Ascending aorta (tissue), 2 donors: Measurements from ENCODE around the gene USP22. TPM values are rescaled to one million over a fixed set of nuclear protein-coding genes. Genes with fewer than 3 reads are reported as not detected.
"Not testable (repeated sequence)": the region's sequence is repeated elsewhere in the genome, so short reads cannot be mapped to it uniquely, and the experiment has no call there.

Experiments used
- DNase-seq, 2 donors: peaks; one replicate each; pipeline ENCODE4 v3.0.0-alpha.2; 2019; ENCODE audit warnings: low spot score in 2 of 2
- H3K27ac ChIP-seq, 2 donors: fragments of 200-600 bp; sonication (generic); one replicate each; pipeline ENCODE4 v1.5.1; 2016 to 2017; ENCODE audit warnings: mild to moderate bottlenecking in 1 of 2
- H3K27me3 ChIP-seq: fragments of 200-600 bp; sonication (generic); one replicate; pipeline ENCODE4 v1.5.1; 2017
- H3K36me3 ChIP-seq, 2 donors: fragments of 200-600 bp; sonication (generic); one replicate each; pipeline ENCODE4 v1.5.1; 2016
- H3K4me1 ChIP-seq, 2 donors: fragments of 200-600 bp; sonication (generic); one replicate each; pipeline ENCODE4 v1.5.1; 2016 to 2017; ENCODE audit warnings: mild to moderate bottlenecking in 1 of 2
- H3K4me3 ChIP-seq, 2 donors: fragments of 200-600 bp; sonication (generic); one replicate each; pipeline ENCODE4 v1.5.1; 2016 to 2017; ENCODE audit warnings: mild to moderate bottlenecking in 1 of 2
- H3K9me3 ChIP-seq, 2 donors: fragments of 200-600 bp; sonication (generic); one replicate each; pipeline ENCODE4 v1.5.1; 2016
- intact Hi-C: fragments of 100-400 bp; cut with DNase I; formaldehyde crosslinking; loops from one replicate; pipeline ENCODE4 v1.15.1; 2023
- total RNA-seq: library from RNA; depleted of rRNA; stranded (reverse); fragments of >200 nt; gene quantifications from one replicate; pipeline ENCODE4 v1.1.0, GENCODE V29; 2016
- TF ChIP-seq, protein P1 (sequence below), 3 experiments: fragments of 200-600 bp in 2 of 3; fragments of 450-650 bp in 1 of 3; sonication (generic) in 2 of 3; IDR thresholded peaks; one replicate each; pipeline ENCODE4 v1.5.1; 2016 to 2019; ENCODE audit warnings: antibody characterized with exemption in 3 of 3, mild to moderate bottlenecking in 1 of 3, moderate library complexity in 1 of 3

Gene USP22
- total RNA-seq, 1 donor from 2014 or later, result 170 TPM

DNA sequence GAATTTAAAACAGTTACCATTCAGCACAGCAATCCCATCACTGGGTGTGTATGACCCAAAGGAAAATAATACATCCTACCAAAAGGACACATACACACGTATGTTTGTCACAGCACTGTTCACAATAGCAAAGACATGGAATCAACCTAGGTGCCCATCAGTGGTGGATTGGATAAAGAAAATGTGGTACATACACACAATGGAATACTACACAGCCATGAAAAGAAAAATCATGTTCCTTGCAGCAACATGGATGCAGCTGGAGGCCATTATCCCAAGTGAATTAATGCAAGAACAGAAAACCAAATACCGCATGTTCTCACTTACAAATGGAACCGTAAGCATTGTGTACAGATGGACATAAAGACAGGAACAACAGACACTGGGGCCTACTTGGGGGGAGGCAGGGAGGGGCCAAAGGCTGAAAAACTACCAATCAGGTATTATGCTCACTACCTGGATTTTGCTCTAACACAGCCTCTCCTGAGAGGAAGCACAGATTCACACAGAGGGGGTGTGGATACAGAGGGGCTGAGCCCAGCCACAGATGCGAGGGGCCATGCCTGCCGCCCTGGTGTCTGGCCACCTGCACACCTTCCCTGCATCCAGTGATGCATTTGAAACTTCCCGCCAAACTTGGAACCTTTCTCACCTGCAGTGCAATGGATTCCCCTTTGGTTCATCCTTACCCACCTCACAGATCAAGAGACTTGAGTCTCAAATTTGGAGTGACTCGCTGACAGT, 55.9 kb downstream of the USP22 start:
- intact Hi-C loops, result no loop called here
- H3K4me3 ChIP-seq, result no peak overlapping the region
- DNase-seq, result no peak

DNA sequence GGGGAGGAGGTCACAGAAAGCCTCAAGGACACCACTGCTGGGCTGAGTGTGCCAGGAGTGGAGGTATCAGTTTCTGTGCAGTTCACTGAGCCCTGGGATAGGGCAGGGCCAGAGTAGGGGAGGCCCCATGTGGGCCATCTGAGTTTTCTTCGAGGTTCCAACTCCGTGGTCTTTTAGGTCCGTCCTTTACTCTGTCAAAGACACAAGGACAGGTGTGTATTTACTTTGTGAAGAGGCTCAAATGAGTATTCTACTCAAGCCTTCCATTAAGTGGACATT, 59.5 kb downstream of the USP22 start:
- Histone ChIP-seq H3K36me3 (no peaks in the 10 kb centered on the region), H3K27me3 (no peaks in the 10 kb centered on the region), H3K4me3 (no peak overlapping the region), H3K27ac (no peak overlapping the region), H3K9me3 (no peaks in the 10 kb centered on the region), H3K4me1 (no peaks in the 10 kb centered on the region)
- no peak for DNase-seq
- intact Hi-C loops, result no loop called here
- TF ChIP-seq, protein P1, sequence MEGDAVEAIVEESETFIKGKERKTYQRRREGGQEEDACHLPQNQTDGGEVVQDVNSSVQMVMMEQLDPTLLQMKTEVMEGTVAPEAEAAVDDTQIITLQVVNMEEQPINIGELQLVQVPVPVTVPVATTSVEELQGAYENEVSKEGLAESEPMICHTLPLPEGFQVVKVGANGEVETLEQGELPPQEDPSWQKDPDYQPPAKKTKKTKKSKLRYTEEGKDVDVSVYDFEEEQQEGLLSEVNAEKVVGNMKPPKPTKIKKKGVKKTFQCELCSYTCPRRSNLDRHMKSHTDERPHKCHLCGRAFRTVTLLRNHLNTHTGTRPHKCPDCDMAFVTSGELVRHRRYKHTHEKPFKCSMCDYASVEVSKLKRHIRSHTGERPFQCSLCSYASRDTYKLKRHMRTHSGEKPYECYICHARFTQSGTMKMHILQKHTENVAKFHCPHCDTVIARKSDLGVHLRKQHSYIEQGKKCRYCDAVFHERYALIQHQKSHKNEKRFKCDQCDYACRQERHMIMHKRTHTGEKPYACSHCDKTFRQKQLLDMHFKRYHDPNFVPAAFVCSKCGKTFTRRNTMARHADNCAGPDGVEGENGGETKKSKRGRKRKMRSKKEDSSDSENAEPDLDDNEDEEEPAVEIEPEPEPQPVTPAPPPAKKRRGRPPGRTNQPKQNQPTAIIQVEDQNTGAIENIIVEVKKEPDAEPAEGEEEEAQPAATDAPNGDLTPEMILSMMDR (IDR thresholded peaks at IDR 0.05), result no peak

More for the DNA sequence above, 55.9 kb downstream of the USP22 start:
- Histone ChIP-seq H3K27me3 (no peaks in the 10 kb centered on the region), H3K36me3 (no peaks in the 10 kb centered on the region), H3K4me1 (no peaks in the 10 kb centered on the region), H3K27ac (no peak overlapping the region), H3K9me3 (no peaks in the 10 kb centered on the region)
- TF ChIP-seq, protein P1 (IDR thresholded peaks at IDR 0.05), result no peak

DNA sequence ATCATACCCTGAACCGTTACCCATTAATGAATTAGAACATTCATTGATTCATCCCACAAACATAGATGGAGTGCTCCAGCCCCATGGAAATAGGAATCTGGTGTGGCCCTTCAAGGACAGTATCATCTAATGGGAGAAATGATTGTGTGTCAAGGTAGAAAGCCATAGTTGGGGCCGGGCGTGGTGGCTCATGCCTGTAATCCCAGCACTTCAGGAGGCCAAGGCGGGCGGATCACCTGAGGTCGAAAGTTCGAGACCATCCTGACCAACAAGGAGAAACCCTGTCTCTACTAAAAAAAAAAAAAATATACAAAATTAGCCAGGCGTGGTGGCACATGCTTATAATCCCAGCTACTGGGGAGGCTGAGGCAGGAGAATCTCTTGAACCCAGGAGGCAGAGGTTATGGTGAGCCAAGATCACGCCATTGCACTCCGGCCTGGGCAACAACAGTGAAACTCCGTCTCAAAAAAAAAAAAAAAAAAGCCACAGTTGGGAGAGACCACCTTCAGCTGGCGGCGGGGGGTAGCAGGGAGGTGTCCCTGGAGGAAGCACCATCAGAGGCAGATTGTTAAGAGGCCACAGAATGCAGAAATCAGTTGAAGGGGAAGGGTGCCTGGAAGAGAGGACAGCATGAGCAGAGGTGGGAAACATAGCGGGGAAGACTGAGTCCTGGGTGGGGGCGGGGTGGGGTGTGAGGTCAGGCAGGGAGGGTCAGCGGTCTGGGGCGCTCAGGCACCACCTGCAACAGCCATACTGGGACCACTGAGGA, 60.0 kb downstream of the USP22 start:
- TF ChIP-seq, protein P1 (IDR thresholded peaks at IDR 0.05), result no peak

GRCh38 chr17:20981046-20981920, 61.5 kb downstream of the USP22 start:
- intact Hi-C loops, result no loop called here
- Histone ChIP-seq H3K27me3 (no peaks in the 10 kb centered on the region), H3K4me3 (no peak overlapping the region), H3K4me1 (no peaks in the 10 kb centered on the region), H3K9me3 (no peaks in the 10 kb centered on the region), H3K27ac (no peak overlapping the region), H3K36me3 (no peaks in the 10 kb centered on the region)
- no peak for DNase-seq
- TF ChIP-seq, protein P1 (IDR thresholded peaks at IDR 0.05), result no peak

More for the DNA sequence above, 60.0 kb downstream of the USP22 start:
- H3K4me1 ChIP-seq, result no peaks in the 10 kb centered on the region
- H3K36me3 ChIP-seq, result no peaks in the 10 kb centered on the region
- H3K9me3 ChIP-seq, result no peaks in the 10 kb centered on the region
- no peak overlapping the region for H3K27ac ChIP-seq
- no peak overlapping the region for H3K4me3 ChIP-seq
- intact Hi-C loops, result no loop called here
- DNase-seq, result no peak
- no peaks in the 10 kb centered on the region for H3K27me3 ChIP-seq

DNA sequence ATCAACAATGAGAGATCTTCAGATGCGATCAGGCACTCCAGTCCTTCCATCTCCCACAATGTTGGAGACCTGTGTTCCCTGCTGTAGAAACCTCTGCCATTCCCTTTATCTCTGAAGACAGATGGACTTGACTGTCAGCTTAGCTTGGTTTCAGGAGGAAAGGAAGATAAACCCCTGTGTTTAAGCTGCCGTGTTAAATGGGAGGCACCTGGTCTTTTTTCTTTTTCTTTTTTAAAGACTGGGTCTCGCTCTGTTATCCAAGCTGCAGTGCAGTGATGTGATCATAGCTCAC, 63.1 kb downstream of the USP22 start:
- H3K9me3 ChIP-seq, result no peaks in the 10 kb centered on the region
- no peak overlapping the region for H3K4me3 ChIP-seq
- DNase-seq, result no peak
- H3K36me3 ChIP-seq, result no peaks in the 10 kb centered on the region
- no peaks in the 10 kb centered on the region for H3K27me3 ChIP-seq
- TF ChIP-seq, protein P1 (IDR thresholded peaks at IDR 0.05), result no peak
- H3K4me1 ChIP-seq, result no peaks in the 10 kb centered on the region
- intact Hi-C loops, result no loop called here
- H3K27ac ChIP-seq, result no peak overlapping the region

- H3K9me3 ChIP-seq, intact Hi-C loops, H3K4me1 ChIP-seq, H3K4me3 ChIP-seq, DNase-seq, H3K27ac ChIP-seq, H3K27me3 ChIP-seq, H3K36me3 ChIP-seq: not testable (repeated sequence)
These were observed 63.6 kb downstream of the USP22 start for GRCh38 chr17:20979007-20979791.

- intact Hi-C loops, H3K4me3 ChIP-seq, H3K27me3 ChIP-seq, H3K9me3 ChIP-seq, H3K36me3 ChIP-seq, H3K4me1 ChIP-seq, DNase-seq, H3K27ac ChIP-seq: not testable (repeated sequence)
These were observed 65.1 kb downstream of the USP22 start for GRCh38 chr17:20977609-20978253.
